CD4-positive, alpha-beta T cell treated with Interleukin-17A for 1 hour (primary cell): ENCODE data around the gene TSPAN11.

Source experiments
- DNase-seq: peaks from one replicate; pipeline ENCODE4 v3.0.0-alpha.2; 2020

TSPAN11 gene

GRCh38 chr12:30982413-30982812, 55.9 kb downstream of the TSPAN11 start:
- no peak for DNase-seq

- DNase-seq: peak; percentile 5
These were observed 59.4 kb downstream of the TSPAN11 start for GRCh38 chr12:30985814-30986452.

- DNase-seq: no peak
These were observed 61.5 kb downstream of the TSPAN11 start for GRCh38 chr12:30988086-30988485.

GRCh38 chr12:30988646-30989286, 62.2 kb downstream of the TSPAN11 start:
- DNase-seq: no peak

GRCh38 chr12:30989754-30990153, 63.2 kb downstream of the TSPAN11 start:
- no peak for DNase-seq

GRCh38 chr12:30990316-30990715, 63.8 kb downstream of the TSPAN11 start:
- no peak for DNase-seq

GRCh38 chr12:30990776-30991175, 64.2 kb downstream of the TSPAN11 start:
- DNase-seq: no peak

GRCh38 chr12:30991466-30991865, 64.9 kb downstream of the TSPAN11 start:
- no peak for DNase-seq

GRCh38 chr12:30992381-30992780, 65.8 kb downstream of the TSPAN11 start:
- no peak for DNase-seq

- no peak for DNase-seq
These were observed 67.2 kb downstream of the TSPAN11 start for GRCh38 chr12:30993766-30994165.

- DNase-seq: no peak
These were observed 67.7 kb downstream of the TSPAN11 start for GRCh38 chr12:30994274-30994673.

GRCh38 chr12:30996255-30996654, 69.7 kb downstream of the TSPAN11 start:
- DNase-seq: no peak

- DNase-seq: no peak
These were observed 70.2 kb downstream of the TSPAN11 start for GRCh38 chr12:30996752-30997151.

GRCh38 chr12:30997685-30998440, 71.3 kb downstream of the TSPAN11 start:
- no peak for DNase-seq

- no peak for DNase-seq
These were observed 72.5 kb downstream of the TSPAN11 start for GRCh38 chr12:30999011-30999410.

- DNase-seq: no peak
These were observed 73.2 kb downstream of the TSPAN11 start for GRCh38 chr12:30999723-31000122.

GRCh38 chr12:31000751-31001150, 74.2 kb downstream of the TSPAN11 start:
- DNase-seq: no peak

- DNase-seq: no peak
These were observed 75.2 kb downstream of the TSPAN11 start for GRCh38 chr12:31001581-31002360.

- DNase-seq: no peak
These were observed 75.8 kb downstream of the TSPAN11 start for GRCh38 chr12:31002361-31002725.

GRCh38 chr12:31002999-31003398, 76.5 kb downstream of the TSPAN11 start:
- DNase-seq: no peak

- no peak for DNase-seq
These were observed 77.5 kb downstream of the TSPAN11 start for GRCh38 chr12:31003861-31004640.

GRCh38 chr12:31004666-31005065, 78.1 kb downstream of the TSPAN11 start:
- DNase-seq: no peak
